Stimulated activated CD4-positive, alpha-beta T cell treated with anti-CD3 and anti-CD28 coated beads, Interleukin-1b, Interleukin-23, amount 100 ng/mL, for 4 hours (primary cell): ENCODE data around the gene WDR27.
"Not testable (repeated sequence)": the region's sequence is repeated elsewhere in the genome, so short reads cannot be mapped to it uniquely, and the experiment has no call there.

Source experiments
- DNase-seq, 2 donors: peaks; one replicate each; pipeline ENCODE4 v3.0.0-alpha.2; 2020; ENCODE audit warnings: low read depth in 2 of 2

The WDR27 gene

GRCh38 chr6:169601129-169601528 is 100.7 kb downstream of the WDR27 start:
- DNase-seq, result not testable (repeated sequence)

- DNase-seq, result no peak
These were observed 109.3 kb downstream of the WDR27 start for GRCh38 chr6:169592558-169592957.

GRCh38 chr6:169591616-169592015 is 110.2 kb downstream of the WDR27 start:
- no peak for DNase-seq

GRCh38 chr6:169590376-169590939 is 111.4 kb downstream of the WDR27 start:
- no peak for DNase-seq

- DNase-seq, result no peak
These were observed 112.1 kb downstream of the WDR27 start for GRCh38 chr6:169589699-169590257.

- DNase-seq, result no peak
These were observed 112.5 kb downstream of the WDR27 start for GRCh38 chr6:169589293-169589692.

GRCh38 chr6:169587975-169588374 is 113.9 kb downstream of the WDR27 start:
- DNase-seq, result no peak

GRCh38 chr6:169583886-169584541 is 117.8 kb downstream of the WDR27 start:
- no peak for DNase-seq

- DNase-seq, result no peak
These were observed 122.3 kb downstream of the WDR27 start for GRCh38 chr6:169579407-169580111.

GRCh38 chr6:169577974-169578373 is 123.9 kb downstream of the WDR27 start:
- DNase-seq, result no peak

GRCh38 chr6:169577236-169577635 is 124.6 kb downstream of the WDR27 start:
- no peak for DNase-seq

GRCh38 chr6:169575821-169576220 is 126.0 kb downstream of the WDR27 start:
- DNase-seq, result no peak

GRCh38 chr6:169575365-169575764 is 126.5 kb downstream of the WDR27 start:
- DNase-seq, result no peak

GRCh38 chr6:169574420-169574819 is 127.4 kb downstream of the WDR27 start:
- DNase-seq, result no peak

GRCh38 chr6:169573883-169574282 is 127.9 kb downstream of the WDR27 start:
- no peak for DNase-seq

GRCh38 chr6:169571123-169571962 is 130.5 kb downstream of the WDR27 start:
- no peak for DNase-seq

GRCh38 chr6:169568314-169569087 is 133.3 kb downstream of the WDR27 start:
- no peak for DNase-seq

GRCh38 chr6:169567819-169568218 is 134.0 kb downstream of the WDR27 start:
- no peak for DNase-seq

GRCh38 chr6:169566961-169567750 is 134.7 kb downstream of the WDR27 start:
- DNase-seq, result no peak

GRCh38 chr6:169566319-169566718 is 135.5 kb downstream of the WDR27 start:
- DNase-seq, result no peak
